Measurements from ENCODE around the gene C5orf22.

- no peak for TF ChIP-seq CTCF (IDR thresholded peaks at IDR 0.05)
- no peak for TF ChIP-seq POLR2A (IDR thresholded peaks at IDR 0.05)
Observed at GRCh38 chr5:31585166-31585894, 53.2 kb downstream of the C5orf22 start.
